ENCODE measurements around the gene ZNF74.
"Not testable (repeated sequence)": the region's sequence is repeated elsewhere in the genome, so short reads cannot be mapped to it uniquely, and the experiment has no call there.

ZNF74 gene

GRCh38 chr22:20366841-20367240 lies 27.1 kb upstream of the ZNF74 start:
- Mint-ChIP-seq H3K27me3 (ENCODE audit: low read depth) (peaks cover 14% of the 10 kb centered on the region), H3K4me1 (ENCODE audit: low read depth) (peaks cover 14% of the 10 kb centered on the region)
- not testable (repeated sequence) for H3K4me3 Mint-ChIP-seq; H3K9me3 Mint-ChIP-seq; H3K36me3 Mint-ChIP-seq (ENCODE audit: low read depth); H3K27ac Mint-ChIP-seq

GRCh38 chr22:20368875-20369274 lies 25.1 kb upstream of the ZNF74 start:
- not testable (repeated sequence) for H3K9me3 Mint-ChIP-seq; H3K27ac Mint-ChIP-seq; H3K36me3 Mint-ChIP-seq (ENCODE audit: low read depth); H3K4me3 Mint-ChIP-seq
- H3K27me3 Mint-ChIP-seq (ENCODE audit: low read depth), result peaks cover 15% of the 10 kb centered on the region
- peaks cover 11% of the 10 kb centered on the region for H3K4me1 Mint-ChIP-seq (ENCODE audit: low read depth)

- H3K36me3 Mint-ChIP-seq (ENCODE audit: low read depth); H3K27ac Mint-ChIP-seq; H3K4me1 Mint-ChIP-seq (ENCODE audit: low read depth); H3K4me3 Mint-ChIP-seq; H3K9me3 Mint-ChIP-seq: not testable (repeated sequence)
- H3K27me3 Mint-ChIP-seq (ENCODE audit: low read depth), result peaks cover 16% of the 10 kb centered on the region
These were observed 22.3 kb upstream of the ZNF74 start for GRCh38 chr22:20371687-20372086.

- H3K4me1 Mint-ChIP-seq (ENCODE audit: low read depth); H3K36me3 Mint-ChIP-seq (ENCODE audit: low read depth); H3K4me3 Mint-ChIP-seq; H3K27ac Mint-ChIP-seq; H3K9me3 Mint-ChIP-seq: not testable (repeated sequence)
- peaks cover 16% of the 10 kb centered on the region for H3K27me3 Mint-ChIP-seq (ENCODE audit: low read depth)
These were observed 21.5 kb upstream of the ZNF74 start for GRCh38 chr22:20372406-20372854.

GRCh38 chr22:20373195-20373706 lies 20.7 kb upstream of the ZNF74 start:
- H3K27ac Mint-ChIP-seq; H3K4me3 Mint-ChIP-seq; H3K4me1 Mint-ChIP-seq (ENCODE audit: low read depth); H3K9me3 Mint-ChIP-seq; H3K36me3 Mint-ChIP-seq (ENCODE audit: low read depth): not testable (repeated sequence)
- H3K27me3 Mint-ChIP-seq (ENCODE audit: low read depth), result peaks cover 12% of the 10 kb centered on the region

GRCh38 chr22:20374130-20374529 lies 19.8 kb upstream of the ZNF74 start:
- H3K4me1 Mint-ChIP-seq (ENCODE audit: low read depth); H3K36me3 Mint-ChIP-seq (ENCODE audit: low read depth); H3K27ac Mint-ChIP-seq: not testable (repeated sequence)

GRCh38 chr22:20376281-20376680 lies 17.7 kb upstream of the ZNF74 start:
- H3K4me3 Mint-ChIP-seq; H3K27me3 Mint-ChIP-seq (ENCODE audit: low read depth); H3K9me3 Mint-ChIP-seq; H3K36me3 Mint-ChIP-seq (ENCODE audit: low read depth); H3K4me1 Mint-ChIP-seq (ENCODE audit: low read depth); H3K27ac Mint-ChIP-seq: not testable (repeated sequence)

More at GRCh38 chr22:20374130-20374529, 19.8 kb upstream of the ZNF74 start:
- H3K9me3 Mint-ChIP-seq; H3K4me3 Mint-ChIP-seq; H3K27me3 Mint-ChIP-seq (ENCODE audit: low read depth): not testable (repeated sequence)

GRCh38 chr22:20376983-20377382 lies 17.0 kb upstream of the ZNF74 start:
- not testable (repeated sequence) for H3K27ac Mint-ChIP-seq; H3K9me3 Mint-ChIP-seq; H3K4me3 Mint-ChIP-seq; H3K36me3 Mint-ChIP-seq (ENCODE audit: low read depth); H3K27me3 Mint-ChIP-seq (ENCODE audit: low read depth); H3K4me1 Mint-ChIP-seq (ENCODE audit: low read depth)

GRCh38 chr22:20378110-20378509 lies 15.8 kb upstream of the ZNF74 start:
- Mint-ChIP-seq H3K27me3 (ENCODE audit: low read depth) (peaks cover 14% of the 10 kb centered on the region), H3K9me3 (no peaks in the 10 kb centered on the region), H3K27ac (no peak overlapping the region), H3K36me3 (ENCODE audit: low read depth) (no peaks in the 10 kb centered on the region), H3K4me3 (no peak overlapping the region), H3K4me1 (ENCODE audit: low read depth) (no peaks in the 10 kb centered on the region)

- not testable (repeated sequence) for H3K9me3 Mint-ChIP-seq, H3K27ac Mint-ChIP-seq
- H3K27me3 Mint-ChIP-seq (ENCODE audit: low read depth), result peaks cover 16% of the 10 kb centered on the region
These were observed 15.3 kb upstream of the ZNF74 start for GRCh38 chr22:20378684-20379083.

GRCh38 chr22:20380486-20380885 lies 13.5 kb upstream of the ZNF74 start:
- Mint-ChIP-seq H3K36me3 (ENCODE audit: low read depth) (no peaks in the 10 kb centered on the region), H3K4me3 (no peak overlapping the region), H3K27me3 (ENCODE audit: low read depth) (peaks cover 18% of the 10 kb centered on the region), H3K27ac (no peak overlapping the region), H3K4me1 (ENCODE audit: low read depth) (no peaks in the 10 kb centered on the region), H3K9me3 (no peaks in the 10 kb centered on the region)

More at GRCh38 chr22:20378684-20379083, 15.3 kb upstream of the ZNF74 start:
- not testable (repeated sequence) for H3K36me3 Mint-ChIP-seq (ENCODE audit: low read depth); H3K4me3 Mint-ChIP-seq; H3K4me1 Mint-ChIP-seq (ENCODE audit: low read depth)

- Mint-ChIP-seq H3K4me3 (no peak overlapping the region), H3K9me3 (no peaks in the 10 kb centered on the region), H3K4me1 (ENCODE audit: low read depth) (no peaks in the 10 kb centered on the region), H3K36me3 (ENCODE audit: low read depth) (no peaks in the 10 kb centered on the region), H3K27me3 (ENCODE audit: low read depth) (peaks cover 22% of the 10 kb centered on the region), H3K27ac (no peak overlapping the region)
These were observed 10.4 kb upstream of the ZNF74 start for GRCh38 chr22:20383538-20383937.

- H3K27ac Mint-ChIP-seq, result no peak overlapping the region
- peaks cover 3% of the 10 kb centered on the region for H3K9me3 Mint-ChIP-seq
- H3K36me3 Mint-ChIP-seq (ENCODE audit: low read depth), result no peaks in the 10 kb centered on the region
- no peak overlapping the region for H3K4me3 Mint-ChIP-seq
- H3K27me3 Mint-ChIP-seq (ENCODE audit: low read depth), result peaks cover 22% of the 10 kb centered on the region
- H3K4me1 Mint-ChIP-seq (ENCODE audit: low read depth), result no peaks in the 10 kb centered on the region
These were observed 9.8 kb upstream of the ZNF74 start for GRCh38 chr22:20384171-20384570.

GRCh38 chr22:20384865-20385264 lies 9.1 kb upstream of the ZNF74 start:
- Mint-ChIP-seq H3K4me3 (no peak overlapping the region), H3K4me1 (ENCODE audit: low read depth) (no peaks in the 10 kb centered on the region), H3K27me3 (ENCODE audit: low read depth) (peaks cover 22% of the 10 kb centered on the region), H3K36me3 (ENCODE audit: low read depth) (no peaks in the 10 kb centered on the region), H3K9me3 (peaks cover 5% of the 10 kb centered on the region), H3K27ac (no peak overlapping the region)

GRCh38 chr22:20386336-20386735 lies 7.6 kb upstream of the ZNF74 start:
- no peak overlapping the region for H3K4me3 Mint-ChIP-seq
- peaks cover 18% of the 10 kb centered on the region for H3K27me3 Mint-ChIP-seq (ENCODE audit: low read depth)
- H3K9me3 Mint-ChIP-seq, result peaks cover 5% of the 10 kb centered on the region
- H3K27ac Mint-ChIP-seq, result no peak overlapping the region
- H3K36me3 Mint-ChIP-seq (ENCODE audit: low read depth), result no peaks in the 10 kb centered on the region
- no peaks in the 10 kb centered on the region for H3K4me1 Mint-ChIP-seq (ENCODE audit: low read depth)

- peaks cover 18% of the 10 kb centered on the region for H3K27me3 Mint-ChIP-seq (ENCODE audit: low read depth)
- H3K9me3 Mint-ChIP-seq, result peaks cover 5% of the 10 kb centered on the region
- no peaks in the 10 kb centered on the region for H3K36me3 Mint-ChIP-seq (ENCODE audit: low read depth)
- no peaks in the 10 kb centered on the region for H3K4me1 Mint-ChIP-seq (ENCODE audit: low read depth)
- H3K4me3 Mint-ChIP-seq, result no peak overlapping the region
- H3K27ac Mint-ChIP-seq, result no peak overlapping the region
These were observed 7.0 kb upstream of the ZNF74 start for GRCh38 chr22:20386972-20387371.

All from T-helper 1 cell treated with Interleukin-12 subunit alpha and Interleukin-12 subunit beta and Interleukin-4 antibody, amounts not matched to agents 30 μg/mL and 1 μg/mL, for 36 hours (primary cell).